Heart left ventricle (tissue), 16 donors: ENCODE measurements around the gene TRPC4. TPM values are rescaled to one million over a fixed set of nuclear protein-coding genes. Genes with fewer than 3 reads are reported as not detected.
A peak's percentile ranks its signal among the peaks of the same experiment; 100 is the strongest.

Experiments used
- ATAC-seq, 4 donors: fragments of 200-7000 bp; cut with Tn5 transposase; one replicate each; pipeline ENCODE4 v1.9.1; 2020 to 2022; ENCODE audit warnings: moderate library complexity in 4 of 4, mild to moderate bottlenecking in 3 of 4, moderate number of reproducible peaks in 1 of 4
- DNase-seq, 5 donors: peaks; one replicate each; pipeline ENCODE4 v3.0.0-alpha.2; 2020
- H3K27ac ChIP-seq, 12 donors: fragments of 200-600 bp; sonication (generic) in 4 of 12; one replicate each; pipeline versions ENCODE4 v1.5.0 to v1.8.0; 2016 to 2022; ENCODE audit warnings: mild to moderate bottlenecking in 2 of 12
- H3K27me3 ChIP-seq, 9 donors: fragments of 200-600 bp; sonication (generic) in 2 of 9; one replicate each; pipeline versions ENCODE4 v1.5.1 to v1.8.0; 2016 to 2022; ENCODE audit warnings: mild to moderate bottlenecking in 3 of 9
- H3K36me3 ChIP-seq, 9 donors: fragments of 200-600 bp; sonication (generic) in 2 of 9; one replicate each; pipeline versions ENCODE4 v1.5.0 to v1.8.0; 2018 to 2022; ENCODE audit warnings: mild to moderate bottlenecking in 2 of 9
- H3K4me1 ChIP-seq, 12 donors: fragments of 200-600 bp; sonication (generic) in 4 of 12; one replicate each; pipeline versions ENCODE4 v1.5.0 to v1.8.0; 2016 to 2022; ENCODE audit warnings: mild to moderate bottlenecking in 3 of 12
- H3K4me3 ChIP-seq, 12 donors: fragments of 200-600 bp; sonication (generic) in 4 of 12; one replicate each; pipeline versions ENCODE4 v1.5.0 to v1.8.0; 2017 to 2022; ENCODE audit warnings: mild to moderate bottlenecking in 9 of 12, moderate library complexity in 4 of 12
- H3K9me3 ChIP-seq, 12 donors: fragments of 200-600 bp; sonication (generic) in 4 of 12; one replicate each; pipeline versions ENCODE4 v1.5.0 to v1.8.0; 2016 to 2022; ENCODE audit warnings: mild to moderate bottlenecking in 1 of 12
- CTCF ChIP-seq, 12 donors: fragments of 200-600 bp; sonication (generic) in 4 of 12; IDR thresholded peaks; one replicate each; pipeline versions ENCODE4 v1.5.0 to v1.8.0; 2018 to 2022; ENCODE audit warnings: antibody characterized with exemption in 12 of 12, mild to moderate bottlenecking in 5 of 12
- POLR2A ChIP-seq, 2 donors: fragments of 450-650 bp; IDR thresholded peaks; one replicate each; pipeline ENCODE4 v1.6.1; 2017; ENCODE audit warnings: antibody characterized with exemption in 2 of 2, mild to moderate bottlenecking in 2 of 2, moderate library complexity in 2 of 2
- WGBS, 4 donors: extraction: QIAGEN DNeasy Blood & Tissue Kit in 2 of 4; methylation state at CpG; one replicate each; pipeline versions ENCODE4 v1.1.5 to v1.1.7; 2013 to 2018; 5-methylcytosine and 5-hydroxymethylcytosine counted together
- intact Hi-C, 10 donors: fragments of 100-400 bp; cut with DNase I; formaldehyde crosslinking; loops; one replicate each; pipeline versions ENCODE4 v1.11.1 to v1.14.2; 2022
- polyA plus RNA-seq, 2 donors: library from polyadenylated mRNA; stranded (reverse); fragments of 200-250 nt; gene quantifications; one replicate each; pipeline ENCODE4 v1.2.3, GENCODE V29; 2013
- total RNA-seq, 9 donors: library from RNA; depleted of rRNA in 2 of 9; stranded (reverse); fragments of >200 nt in 2 of 9; fragmentation: NEBNext Ultra II Directional in 3 of 9; extraction: Animal tissue kit (Norgen Biotek cat#: 25700) in 3 of 9; gene quantifications; one replicate each; pipeline versions ENCODE4 v1.1.0 to v1.2.4, GENCODE V29; 2016 to 2023
- donor health status: ischemic (EF 13 %, LVEDD 7.1; RV severe dilation, severe dysfunction).
- donor health status: healthy with polysubstance abuse.
- donor health status: DM: no; HTN: yes; CAD: no.
- donor health status: DM: no; HTN: no; CAD: no.
- donor health status: ischemic (EF 25% LVEDD 6.9; RV normal size, moderate dysfunction).
- donor health status: ischemic (EF 25% LVEDD 5.7; RV mildly dilated, moderate dysfunction).
- donor health status: healthy.
- donor health status: DM: yes; HTN: yes; CAD: no.
- donor health status: ischemic (EF 35%, LVEDD 5.7; RV mildly dilated, moderate dysfunction).
- donor health status: nonischemic (EF 11% LVEDD 7.7; RV severe dilation, severe dysfunction).
- donor health status: DM: yes; HTN: yes; CAD: no.
- donor health status: PGD.
- donor health status: ischemic (EF 29% LVEDD 5.4; RV normal size, mild dysfunction).
- donor health status: nonischemic (EF 23%, LVEDD 6.1; RV moderate dilation, normal function).

The TRPC4 gene
- total and polyA plus RNA-seq, 11 donors, result 0.25 to 2.5 (median 0.79) TPM

GRCh38 chr13:37636701-37637100 is 232.9 kb downstream of the TRPC4 start:
- H3K27me3 ChIP-seq, result no peaks in the 10 kb centered on the region
- H3K27ac ChIP-seq, result no peak overlapping the region
- intact Hi-C loops, result no loop called here
- no peaks in the 10 kb centered on the region for H3K36me3 ChIP-seq
- 75 to 90% (median 82%) methylated on average over 8 of the region's 8 CpGs for WGBS, 4 donors
- no peaks in the 10 kb centered on the region for H3K4me1 ChIP-seq
- DNase-seq, result no peak
- H3K9me3 ChIP-seq, result no peaks in the 10 kb centered on the region
- ATAC-seq, result no peak
- H3K4me3 ChIP-seq, result no peak overlapping the region
- TF ChIP-seq CTCF (IDR thresholded peaks at IDR 0.05) (no peak), POLR2A (IDR thresholded peaks at IDR 0.05) (no peak)

- H3K4me3 ChIP-seq, result no peak overlapping the region
- H3K9me3 ChIP-seq, result no peaks in the 10 kb centered on the region
- DNase-seq (no peak), ATAC-seq (no peak)
- H3K36me3 ChIP-seq, result no peaks in the 10 kb centered on the region
- intact Hi-C loops, result no loop called here
- whole genome bisulfite sequencing, 4 donors, result 69 to 73% (median 72%) methylated on average over 5 of the region's 5 CpGs
- no peaks in the 10 kb centered on the region for H3K27me3 ChIP-seq
- no peaks in the 10 kb centered on the region for H3K4me1 ChIP-seq
- no peak for TF ChIP-seq POLR2A (IDR thresholded peaks at IDR 0.05)
- TF ChIP-seq CTCF (IDR thresholded peaks at IDR 0.05), result no peak
- H3K27ac ChIP-seq, result no peak overlapping the region
Measured at GRCh38 chr13:37632294-37632693, 237.3 kb downstream of the TRPC4 start.

GRCh38 chr13:37627428-37627827 is 242.1 kb downstream of the TRPC4 start:
- DNase-seq, result no peak
- Histone ChIP-seq H3K27me3 (no peaks in the 10 kb centered on the region), H3K36me3 (no peaks in the 10 kb centered on the region), H3K27ac (no peak overlapping the region), H3K9me3 (no peaks in the 10 kb centered on the region), H3K4me3 (no peak overlapping the region), H3K4me1 (no peaks in the 10 kb centered on the region)
- intact Hi-C loops, result no loop called here
- TF ChIP-seq POLR2A (IDR thresholded peaks at IDR 0.05) (no peak), CTCF (IDR thresholded peaks at IDR 0.05) (no peak)
- ATAC-seq, result no peak
- WGBS, 4 donors, result 65 to 85% (median 75%) methylated on average over 4 of the region's 4 CpGs

- 70 to 90% (median 82%) methylated on average over 3 of the region's 3 CpGs for WGBS, 4 donors
- no peak for ATAC-seq
- H3K27me3 ChIP-seq, result no peaks in the 10 kb centered on the region
- H3K36me3 ChIP-seq, result no peaks in the 10 kb centered on the region
- intact Hi-C loops, result no loop called here
- no peaks in the 10 kb centered on the region for H3K9me3 ChIP-seq
- peak in 1 of 5 donors; percentile 21 for DNase-seq
- no peak overlapping the region for H3K4me3 ChIP-seq
- TF ChIP-seq CTCF (IDR thresholded peaks at IDR 0.05), result no peak
- TF ChIP-seq POLR2A (IDR thresholded peaks at IDR 0.05), result no peak
- H3K4me1 ChIP-seq, result peaks cover 0 to 3% (median 0%) of the 10 kb centered on the region in 12 donors
- no peak overlapping the region for H3K27ac ChIP-seq
Measured at GRCh38 chr13:37621811-37622361, 247.7 kb downstream of the TRPC4 start.
